GM10847 (cell line): ENCODE measurements around the gene SPATA31C1.
"Not testable (repeated sequence)": the region's sequence is repeated elsewhere in the genome, so short reads cannot be mapped to it uniquely, and the experiment has no call there.

Source experiments
- POLR2A ChIP-seq: IDR thresholded peaks from 2 replicates; pipeline ENCODE4 v1.6.1; 2011; ENCODE audit not compliant: insufficient read length; ENCODE audit errors: extremely low read depth

Gene SPATA31C1

DNA sequence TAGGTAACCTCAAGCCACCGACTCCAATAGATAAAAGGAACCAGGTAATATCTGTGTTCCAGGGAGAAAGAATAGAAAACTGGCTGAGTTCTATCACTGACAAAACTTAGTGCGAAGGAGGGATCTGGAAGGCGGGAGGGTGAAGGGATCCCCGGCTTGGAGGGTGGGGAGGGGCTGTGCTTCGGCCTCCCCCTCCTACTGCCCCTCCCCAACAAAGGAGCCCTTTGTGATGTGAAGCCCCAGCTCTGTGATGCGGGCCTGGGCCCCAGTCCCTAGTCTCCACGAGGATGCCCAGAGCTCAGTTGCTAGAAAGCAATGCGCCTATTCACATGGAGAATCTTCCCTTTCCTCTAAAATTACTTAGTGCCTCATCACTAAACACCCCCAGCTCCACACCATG lies at the start of gene SPATA31C1:
SPATA31C1 (plus strand) TSS at position 301 of the 400 bp plus-strand sequence.
- not testable (repeated sequence) for TF ChIP-seq POLR2A

DNA sequence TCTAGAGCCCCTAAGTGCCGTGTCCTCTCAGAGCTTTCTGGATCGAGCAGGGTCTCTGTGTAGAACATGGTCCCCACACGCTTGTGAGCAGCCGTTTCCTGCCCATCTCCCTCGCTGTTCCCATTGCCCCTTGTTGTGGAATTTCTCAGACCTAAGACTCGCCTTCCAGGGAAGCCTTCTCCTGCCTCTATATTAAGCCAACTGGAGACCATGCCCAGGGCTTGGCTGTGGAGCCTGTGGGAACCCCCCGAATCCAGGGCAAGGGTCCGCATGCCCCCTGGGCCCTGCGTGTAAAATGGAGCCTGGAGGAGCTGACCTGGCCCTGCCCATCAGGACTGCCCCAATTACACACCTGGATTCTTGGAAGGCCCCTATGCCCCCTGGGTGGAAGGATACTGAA lies 49.6 kb upstream of the SPATA31C1 start:
- TF ChIP-seq POLR2A, result no peak

DNA sequence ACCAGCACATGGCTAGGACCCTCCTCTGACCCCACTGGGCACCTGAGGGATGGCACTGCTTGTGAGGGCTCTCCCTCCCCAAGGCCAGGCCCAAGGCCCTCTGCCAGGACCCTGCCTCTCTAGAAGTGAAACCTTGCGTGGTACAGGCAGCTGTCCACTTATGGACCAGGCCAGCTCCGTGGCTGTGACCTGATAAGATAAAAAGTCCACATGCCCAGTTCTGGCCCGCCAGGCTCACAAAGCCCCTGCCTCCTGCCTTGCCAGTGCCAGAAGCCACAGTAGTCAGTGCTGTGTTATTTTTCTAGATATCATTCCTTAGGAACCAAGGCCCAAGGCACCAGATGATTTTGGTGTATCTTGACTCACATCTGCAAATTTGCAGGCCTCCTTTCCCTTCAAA lies 49.1 kb upstream of the SPATA31C1 start:
- no peak for TF ChIP-seq POLR2A

- no peak for TF ChIP-seq POLR2A
Observed at GRCh38 chr9:87869082-87869481, 48.7 kb upstream of the SPATA31C1 start.

DNA sequence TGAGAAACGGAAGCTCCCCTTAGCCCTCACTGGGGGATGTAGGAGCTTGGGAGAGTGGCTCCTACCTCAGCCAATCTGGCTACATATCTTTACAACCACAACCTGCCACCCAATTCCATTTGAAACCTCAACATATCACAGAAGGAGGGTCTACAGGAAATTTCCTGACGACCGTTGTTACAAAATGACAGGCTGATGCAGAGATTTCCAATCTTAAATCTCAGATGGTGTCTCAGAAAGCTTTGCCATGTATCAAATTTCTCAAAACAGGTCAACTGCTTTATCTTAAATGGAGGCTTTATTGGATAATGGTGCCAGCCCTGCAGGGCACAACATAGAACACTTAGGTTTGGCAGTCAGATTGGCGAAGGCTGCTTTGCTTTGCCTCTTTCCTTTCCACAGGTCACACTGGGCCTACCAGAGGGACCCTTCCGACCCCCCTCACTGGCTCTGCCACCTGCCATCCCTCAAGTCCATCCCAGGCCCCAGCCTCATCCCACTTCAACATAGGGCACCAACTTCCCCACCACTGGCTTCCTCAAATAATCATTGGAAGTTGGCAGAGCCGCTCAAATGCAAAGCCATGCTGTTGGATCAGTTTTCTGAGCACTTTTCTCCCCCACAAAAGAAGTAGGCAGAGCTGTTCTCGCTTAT lies 46.2 kb upstream of the SPATA31C1 start:
- TF ChIP-seq POLR2A, result no peak

DNA sequence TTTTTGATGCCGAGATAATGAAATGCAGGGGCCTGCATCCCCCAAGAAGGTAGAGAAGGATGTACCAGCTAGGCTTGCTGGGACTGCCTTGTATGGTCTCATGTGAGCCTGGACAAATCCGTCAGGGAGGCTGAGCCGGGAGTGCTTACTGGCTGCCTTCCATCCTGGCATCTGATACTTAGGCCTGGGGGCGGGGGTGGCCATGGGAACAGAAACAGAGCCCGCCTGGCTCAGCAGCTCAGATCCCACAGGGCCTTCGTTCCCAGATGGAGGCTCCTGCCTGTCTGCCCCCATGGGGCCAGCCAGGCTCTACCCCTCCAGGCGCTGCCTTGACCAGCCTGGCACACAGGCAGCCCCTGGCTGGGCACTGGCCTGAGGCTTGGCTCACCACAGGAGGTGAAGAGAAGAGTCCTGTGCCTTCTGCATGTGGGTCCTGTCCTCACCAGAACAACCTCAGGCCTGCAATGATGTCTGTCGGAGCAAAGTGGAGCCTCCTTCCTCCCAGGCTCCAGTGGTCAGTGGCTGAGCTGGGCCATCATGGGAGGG lies 45.6 kb upstream of the SPATA31C1 start:
- TF ChIP-seq POLR2A, result no peak

DNA sequence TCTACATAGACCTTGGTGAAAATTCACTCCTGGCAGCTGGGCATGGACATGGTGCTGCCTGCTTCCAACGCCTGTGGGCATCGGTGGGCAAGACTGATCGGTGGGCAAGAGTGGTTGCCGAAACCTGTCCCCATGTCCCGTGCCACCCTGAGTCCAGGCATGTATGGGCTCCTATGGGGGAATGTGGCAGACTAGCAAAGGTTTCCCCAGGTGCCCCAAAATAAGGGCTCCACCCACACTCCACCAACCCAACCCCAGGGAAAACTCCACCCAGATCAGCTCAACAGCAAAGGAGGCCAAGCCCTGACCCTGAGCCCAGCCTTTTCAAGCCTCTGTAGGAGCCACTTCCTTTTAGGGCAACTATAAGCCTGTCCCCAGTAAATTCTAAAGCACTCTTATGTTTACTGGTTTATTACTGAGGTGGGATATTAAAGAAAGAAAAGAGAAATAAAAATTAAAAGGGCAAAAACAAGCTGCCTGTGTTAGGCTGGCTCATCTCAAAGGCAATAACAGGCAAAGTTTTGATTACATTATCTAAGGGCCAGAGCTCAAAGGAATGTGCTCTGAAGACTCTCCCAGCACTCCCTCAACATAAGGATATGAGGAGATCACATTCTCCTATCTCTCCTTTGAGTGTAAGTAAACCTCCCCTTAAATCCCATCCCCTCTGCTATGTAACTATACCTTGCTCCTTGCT lies 44.0 kb upstream of the SPATA31C1 start:
- TF ChIP-seq POLR2A, result no peak

- TF ChIP-seq POLR2A, result no peak
Observed at GRCh38 chr9:87874304-87874623, 43.5 kb upstream of the SPATA31C1 start.

GRCh38 chr9:87875060-87875459 lies 42.7 kb upstream of the SPATA31C1 start:
- no peak for TF ChIP-seq POLR2A

DNA sequence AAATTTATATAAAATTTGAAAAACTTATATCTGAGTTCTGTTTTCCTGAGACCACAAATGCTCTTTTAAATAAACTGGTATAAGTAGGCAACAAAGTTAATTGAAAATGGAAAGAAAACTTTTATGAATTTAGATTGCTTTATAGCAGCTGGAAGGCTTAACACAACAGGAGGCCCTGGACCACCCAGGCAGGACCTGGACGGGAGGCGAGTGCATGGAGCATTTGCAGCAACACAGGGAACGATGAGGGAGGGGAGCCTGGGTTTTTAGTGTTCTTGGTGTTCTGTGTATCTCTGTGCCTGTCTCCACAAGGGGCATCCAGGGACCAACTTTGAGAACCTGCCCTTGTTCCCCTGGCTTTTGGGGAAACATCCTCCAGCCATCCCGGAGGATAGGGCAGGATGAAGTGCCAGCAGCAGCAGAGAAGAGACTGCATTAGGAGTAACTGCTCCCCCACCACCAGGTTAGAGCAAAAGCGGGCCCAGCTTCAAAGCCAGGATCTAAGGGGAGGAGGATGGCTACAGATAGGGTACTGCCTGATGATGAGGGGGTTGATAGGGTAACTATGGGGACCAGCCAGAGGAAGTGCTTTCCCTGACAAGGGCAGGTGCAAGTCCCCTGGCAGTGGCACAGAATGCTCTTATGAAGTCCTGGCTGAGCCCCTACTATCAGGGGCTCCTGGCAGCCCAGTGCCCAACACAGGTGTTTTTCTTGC lies 41.8 kb upstream of the SPATA31C1 start:
- no peak for TF ChIP-seq POLR2A

DNA sequence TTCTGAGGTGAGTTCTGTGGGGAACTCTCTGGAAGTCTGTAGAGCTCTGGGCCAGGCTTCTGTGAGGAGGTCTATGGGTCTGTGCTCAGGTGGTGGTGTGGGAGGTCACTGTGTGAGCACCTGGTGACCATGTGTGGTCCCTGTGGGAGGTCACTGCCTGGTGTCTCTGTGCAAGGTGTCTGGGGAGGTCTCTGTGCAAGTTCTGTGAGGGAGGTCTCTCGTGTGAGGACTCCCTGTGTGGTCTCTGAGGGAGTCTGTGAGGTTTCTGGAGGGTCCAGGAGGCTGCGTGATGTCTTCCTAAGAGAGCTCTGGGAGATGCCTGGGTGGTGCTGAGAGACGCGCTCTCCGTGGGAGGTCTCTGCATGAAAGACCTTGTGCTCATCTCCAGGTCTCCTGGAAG lies 41.1 kb upstream of the SPATA31C1 start:
- no peak for TF ChIP-seq POLR2A

GRCh38 chr9:87878989-87879511 lies 38.7 kb upstream of the SPATA31C1 start:
- no peak for TF ChIP-seq POLR2A

GRCh38 chr9:87880116-87880515 lies 37.6 kb upstream of the SPATA31C1 start:
- TF ChIP-seq POLR2A, result no peak

DNA sequence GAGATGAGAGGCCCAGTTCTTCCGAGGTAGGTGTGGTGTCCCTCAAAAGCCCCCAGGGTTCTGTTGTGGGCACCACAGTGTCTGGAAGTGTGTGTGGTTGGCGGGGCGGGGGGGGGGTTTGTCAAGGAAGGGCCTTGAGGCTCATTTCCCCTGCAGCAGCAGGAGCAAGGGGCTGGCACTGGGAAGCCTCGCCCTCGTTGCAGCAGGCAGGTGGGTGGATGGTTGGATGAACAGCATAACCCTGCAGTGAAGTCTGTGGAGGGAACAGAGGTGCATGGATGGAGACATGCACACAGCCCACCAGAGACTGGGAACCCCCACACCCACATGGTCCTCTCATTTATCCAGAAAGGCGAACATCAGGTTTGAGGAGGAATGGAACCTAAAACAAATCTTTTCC lies 37.1 kb upstream of the SPATA31C1 start:
- no peak for TF ChIP-seq POLR2A

GRCh38 chr9:87882627-87883026 lies 35.1 kb upstream of the SPATA31C1 start, which contains the start of gene SPATA31E1:
Gene SPATA31E1 (plus strand): TSS chr9:87882877. CDS start chr9:87882892, 15 bp downstream.
- TF ChIP-seq POLR2A, result no peak

DNA sequence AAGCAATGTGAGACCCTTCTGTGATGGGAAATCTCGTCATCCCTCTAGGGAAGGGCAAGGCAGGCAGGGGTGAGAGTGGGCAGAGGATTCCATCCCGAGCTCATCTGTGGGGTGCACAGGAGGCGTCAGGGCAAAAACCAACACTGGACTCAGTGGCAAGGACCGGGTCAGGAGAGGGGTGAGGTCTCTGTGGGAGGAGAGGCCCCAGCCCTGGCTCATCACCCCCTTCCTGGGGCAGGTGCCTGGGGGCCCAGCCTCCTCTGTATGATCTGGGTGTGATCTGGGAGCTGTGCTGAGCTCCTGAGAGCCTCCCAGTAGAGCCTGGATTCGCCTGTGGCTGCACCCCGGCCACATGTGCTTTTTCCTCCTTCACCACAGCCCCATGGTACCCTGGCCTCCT lies 34.5 kb upstream of the SPATA31C1 start:
- TF ChIP-seq POLR2A, result no peak
